Kidney capillary endothelial cell (primary cell): ENCODE data around the gene VARS2.

Experiments used
- DNase-seq: peaks from one replicate; pipeline ENCODE4 v3.0.0-alpha.2; 2018; ENCODE audit warnings: low spot score

VARS2 gene

GRCh38 chr6:30930506-30930905 is 16.5 kb downstream of the VARS2 start:
- DNase-seq = no peak

- DNase-seq = no peak
Measured at GRCh38 chr6:30931272-30931671, 17.2 kb downstream of the VARS2 start.

GRCh38 chr6:30931969-30932645 is 18.1 kb downstream of the VARS2 start, which contains the start of gene SFTA2:
Gene SFTA2, minus strand, starts transcription at chr6:30932170. Its CDS starts 74 bp downstream, at chr6:30932096.
- no peak for DNase-seq

- no peak for DNase-seq
Measured at GRCh38 chr6:30932665-30933365, 18.8 kb downstream of the VARS2 start.

GRCh38 chr6:30935018-30935417 is 21.0 kb downstream of the VARS2 start:
- no peak for DNase-seq

GRCh38 chr6:30937265-30937664 is 23.2 kb downstream of the VARS2 start:
- DNase-seq = no peak

GRCh38 chr6:30938730-30939129 is 24.7 kb downstream of the VARS2 start:
- no peak for DNase-seq

- no peak for DNase-seq
Measured at GRCh38 chr6:30939473-30939872, 25.4 kb downstream of the VARS2 start.

- DNase-seq = no peak
Measured at GRCh38 chr6:30940361-30940986, 26.4 kb downstream of the VARS2 start, which contains the start of gene MUCL3. Gene MUCL3, plus strand, starts transcription at chr6:30940973. Its CDS starts 27 bp downstream, at chr6:30941000.

- DNase-seq = peak; percentile 65
Measured at GRCh38 chr6:30942338-30943060, 28.5 kb downstream of the VARS2 start.

GRCh38 chr6:30944051-30944450 is 30.0 kb downstream of the VARS2 start:
- DNase-seq = no peak

- no peak for DNase-seq
Measured at GRCh38 chr6:30945281-30945680, 31.2 kb downstream of the VARS2 start.

- DNase-seq = no peak
Measured at GRCh38 chr6:30947231-30947630, 33.2 kb downstream of the VARS2 start.

GRCh38 chr6:30948811-30949210 is 34.8 kb downstream of the VARS2 start:
- DNase-seq = no peak

GRCh38 chr6:30951907-30952469 is 38.0 kb downstream of the VARS2 start:
- DNase-seq = no peak

- no peak for DNase-seq
Measured at GRCh38 chr6:30954631-30955366, 40.8 kb downstream of the VARS2 start.

- DNase-seq = no peak
Measured at GRCh38 chr6:30955367-30956042, 41.5 kb downstream of the VARS2 start.

GRCh38 chr6:30957716-30958115 is 43.7 kb downstream of the VARS2 start:
- DNase-seq = no peak

- no peak for DNase-seq
Measured at GRCh38 chr6:30960907-30961673, 47.1 kb downstream of the VARS2 start.

- no peak for DNase-seq
Measured at GRCh38 chr6:30962716-30963115, 48.7 kb downstream of the VARS2 start.
